Glutamatergic neuron (in vitro differentiated cells): Measurements from ENCODE around the gene PFDN2. TPM values are rescaled to one million over a fixed set of nuclear protein-coding genes. Genes with fewer than 3 reads are reported as not detected.

Experiments used
- DNase-seq: peaks from one replicate; pipeline ENCODE4 v3.0.0; 2022
- H3K27ac Mint-ChIP-seq: one replicate; pipeline ENCODE4 v1.8.0; 2020; ENCODE audit warnings: mild to moderate bottlenecking, mixed read lengths, inconsistent platforms; ENCODE audit not compliant: unreplicated experiment
- H3K27me3 Mint-ChIP-seq: one replicate; pipeline ENCODE4 v1.8.0; 2020; ENCODE audit warnings: mild to moderate bottlenecking, moderate library complexity, mixed read lengths, inconsistent platforms; ENCODE audit not compliant: unreplicated experiment
- H3K36me3 Mint-ChIP-seq: one replicate; pipeline ENCODE4 v1.8.0; 2020; ENCODE audit warnings: mild to moderate bottlenecking, mixed read lengths, inconsistent platforms; ENCODE audit not compliant: unreplicated experiment
- H3K4me1 Mint-ChIP-seq: one replicate; pipeline ENCODE4 v1.8.0; 2020; ENCODE audit warnings: mild to moderate bottlenecking, low read depth, mixed read lengths, inconsistent platforms; ENCODE audit not compliant: unreplicated experiment
- H3K4me3 Mint-ChIP-seq: one replicate; pipeline ENCODE4 v1.8.0; 2020; ENCODE audit warnings: mild to moderate bottlenecking, mixed read lengths, inconsistent platforms; ENCODE audit not compliant: unreplicated experiment
- H3K9me3 Mint-ChIP-seq: one replicate; pipeline ENCODE4 v1.8.0; 2020; ENCODE audit warnings: mild to moderate bottlenecking, moderate library complexity, mixed read lengths, inconsistent platforms; ENCODE audit not compliant: unreplicated experiment
- total RNA-seq: library from RNA; stranded (reverse); fragmentation: NEBNext Ultra II Directional; extraction: Animal tissue kit (Norgen Biotek cat#: 25700); gene quantifications from one replicate; pipeline ENCODE4 v1.2.1, GENCODE V29; 2021; ENCODE audit not compliant: unreplicated experiment
- TF ChIP-seq, protein P1 (sequence below): fragments of 200-600 bp; sonication (generic); IDR thresholded peaks from one replicate; pipeline ENCODE4 v1.5.0; 2021; ENCODE audit not compliant: partially characterized antibody, unreplicated experiment

The PFDN2 gene
- total RNA-seq, 1 donor from 2014 or later = 83.7 TPM

DNA sequence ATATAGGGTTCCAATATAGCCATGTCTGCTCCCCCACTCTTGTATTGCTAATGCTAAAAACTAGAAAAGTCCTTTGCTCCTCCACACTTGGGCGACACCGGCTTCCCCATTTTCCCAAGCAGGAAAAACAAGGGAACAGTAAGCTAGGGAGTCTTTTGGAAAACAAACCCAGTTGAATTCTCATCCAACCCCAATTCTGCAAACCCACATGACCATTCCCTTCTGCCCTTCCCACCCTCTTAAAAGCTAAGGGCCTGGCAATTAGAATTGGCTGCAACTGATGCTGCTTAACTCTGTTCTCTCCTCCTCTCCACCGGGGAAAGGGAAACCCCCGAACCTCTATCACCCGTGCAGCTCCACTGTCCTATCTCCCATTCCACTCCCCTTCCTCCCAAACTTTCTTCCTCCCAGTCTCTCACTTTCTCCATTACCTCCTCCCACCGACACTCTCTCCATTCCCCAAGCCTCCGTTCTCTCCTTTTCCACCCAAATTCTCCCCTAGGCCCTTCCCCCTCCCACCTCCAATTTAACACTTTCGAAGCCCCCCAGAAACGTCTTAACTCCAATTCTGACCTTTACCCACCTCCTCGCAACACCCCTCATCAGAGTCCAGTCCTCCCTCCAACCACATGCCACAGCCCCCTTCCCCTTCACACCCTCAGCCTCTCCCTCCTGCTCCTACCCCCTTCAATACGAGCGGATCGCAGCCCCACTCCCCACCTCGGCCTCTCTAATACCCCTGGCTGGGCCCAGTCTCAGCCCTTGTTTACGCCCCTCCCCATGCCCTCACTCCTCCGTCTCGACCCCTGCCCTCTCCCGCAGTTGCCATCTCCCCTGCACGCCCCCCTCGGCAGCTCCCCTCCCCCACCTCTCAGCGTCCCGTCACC, 13.9 kb upstream of the PFDN2 start:
- Mint-ChIP-seq H3K27me3 (peaks cover 3% of the 10 kb centered on the region), H3K36me3 (no peaks in the 10 kb centered on the region), H3K4me1 (peaks cover 22% of the 10 kb centered on the region), H3K9me3 (no peaks in the 10 kb centered on the region), H3K4me3 (no peak overlapping the region), H3K27ac (peak overlapping the region; percentile 74)
- no peak for DNase-seq
- TF ChIP-seq, protein P1, sequence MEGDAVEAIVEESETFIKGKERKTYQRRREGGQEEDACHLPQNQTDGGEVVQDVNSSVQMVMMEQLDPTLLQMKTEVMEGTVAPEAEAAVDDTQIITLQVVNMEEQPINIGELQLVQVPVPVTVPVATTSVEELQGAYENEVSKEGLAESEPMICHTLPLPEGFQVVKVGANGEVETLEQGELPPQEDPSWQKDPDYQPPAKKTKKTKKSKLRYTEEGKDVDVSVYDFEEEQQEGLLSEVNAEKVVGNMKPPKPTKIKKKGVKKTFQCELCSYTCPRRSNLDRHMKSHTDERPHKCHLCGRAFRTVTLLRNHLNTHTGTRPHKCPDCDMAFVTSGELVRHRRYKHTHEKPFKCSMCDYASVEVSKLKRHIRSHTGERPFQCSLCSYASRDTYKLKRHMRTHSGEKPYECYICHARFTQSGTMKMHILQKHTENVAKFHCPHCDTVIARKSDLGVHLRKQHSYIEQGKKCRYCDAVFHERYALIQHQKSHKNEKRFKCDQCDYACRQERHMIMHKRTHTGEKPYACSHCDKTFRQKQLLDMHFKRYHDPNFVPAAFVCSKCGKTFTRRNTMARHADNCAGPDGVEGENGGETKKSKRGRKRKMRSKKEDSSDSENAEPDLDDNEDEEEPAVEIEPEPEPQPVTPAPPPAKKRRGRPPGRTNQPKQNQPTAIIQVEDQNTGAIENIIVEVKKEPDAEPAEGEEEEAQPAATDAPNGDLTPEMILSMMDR = no peak

DNA sequence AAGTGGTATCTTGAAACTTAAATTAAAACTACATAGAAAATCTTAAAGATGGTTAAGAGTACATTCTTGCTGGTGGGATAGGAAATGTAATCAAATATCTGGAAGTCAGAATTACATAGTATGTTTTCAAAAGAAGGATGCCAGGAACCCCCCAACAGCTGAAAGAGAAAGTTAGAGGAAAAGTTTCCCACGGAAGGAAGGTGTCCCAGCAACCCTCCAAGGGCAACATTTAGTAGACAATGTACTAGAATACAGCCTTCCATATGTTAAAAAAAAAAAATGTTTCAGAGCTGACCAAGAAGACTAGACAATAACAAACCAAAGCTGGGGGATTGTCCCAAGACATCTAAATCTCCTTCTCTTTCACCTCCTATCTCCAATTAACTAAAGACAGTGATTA, 12.4 kb upstream of the PFDN2 start:
- H3K9me3 Mint-ChIP-seq = peaks cover 4% of the 10 kb centered on the region
- H3K27ac Mint-ChIP-seq = no peak overlapping the region
- H3K27me3 Mint-ChIP-seq = peaks cover 3% of the 10 kb centered on the region
- DNase-seq = no peak
- no peak overlapping the region for H3K4me3 Mint-ChIP-seq
- TF ChIP-seq, protein P1 = no peak
- H3K4me1 Mint-ChIP-seq = peaks cover 22% of the 10 kb centered on the region
- H3K36me3 Mint-ChIP-seq = no peaks in the 10 kb centered on the region

DNA sequence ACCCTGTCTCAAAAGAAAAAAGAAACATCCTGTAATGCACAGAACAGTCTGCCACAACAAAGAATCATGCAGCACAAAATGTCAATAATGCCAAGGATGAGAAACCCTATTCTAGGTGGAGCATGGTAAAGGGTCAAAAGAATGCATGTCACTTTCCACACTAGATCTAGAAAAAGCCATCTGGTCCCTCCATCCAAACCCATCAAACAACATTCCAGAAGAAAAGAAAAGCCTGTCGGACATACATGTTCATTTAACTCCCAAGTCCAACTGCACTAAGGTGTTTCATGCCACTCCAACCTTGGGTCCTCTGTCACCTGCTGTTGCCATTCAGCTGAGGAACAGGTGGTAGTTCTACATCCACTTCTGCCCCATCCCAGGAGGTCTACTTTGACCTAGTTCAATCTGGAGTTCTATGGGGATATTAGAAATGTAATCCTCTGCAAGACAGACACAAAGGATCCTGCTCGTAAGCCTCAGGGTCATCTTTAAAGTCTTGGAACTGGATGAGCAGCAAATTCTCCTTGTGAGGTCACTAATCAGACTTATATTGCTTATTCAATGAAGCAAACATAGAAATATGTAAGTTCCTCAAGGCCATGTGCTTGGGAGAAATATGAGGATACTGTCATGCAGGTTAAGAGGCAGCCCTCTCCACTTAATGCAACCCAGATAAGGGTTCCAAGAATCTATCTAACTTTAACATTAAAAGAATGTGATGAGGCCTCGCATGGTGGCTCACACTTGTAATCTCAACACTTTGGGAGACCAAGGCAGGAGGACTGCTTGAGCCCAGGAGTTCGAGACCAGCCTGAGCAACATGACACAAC, 11.0 kb upstream of the PFDN2 start:
- H3K27me3 Mint-ChIP-seq = peaks cover 3% of the 10 kb centered on the region
- TF ChIP-seq, protein P1 = no peak
- no peak overlapping the region for H3K4me3 Mint-ChIP-seq
- H3K27ac Mint-ChIP-seq = no peak overlapping the region
- DNase-seq = no peak
- peaks cover 22% of the 10 kb centered on the region for H3K4me1 Mint-ChIP-seq
- H3K9me3 Mint-ChIP-seq = peaks cover 4% of the 10 kb centered on the region
- H3K36me3 Mint-ChIP-seq = no peaks in the 10 kb centered on the region

DNA sequence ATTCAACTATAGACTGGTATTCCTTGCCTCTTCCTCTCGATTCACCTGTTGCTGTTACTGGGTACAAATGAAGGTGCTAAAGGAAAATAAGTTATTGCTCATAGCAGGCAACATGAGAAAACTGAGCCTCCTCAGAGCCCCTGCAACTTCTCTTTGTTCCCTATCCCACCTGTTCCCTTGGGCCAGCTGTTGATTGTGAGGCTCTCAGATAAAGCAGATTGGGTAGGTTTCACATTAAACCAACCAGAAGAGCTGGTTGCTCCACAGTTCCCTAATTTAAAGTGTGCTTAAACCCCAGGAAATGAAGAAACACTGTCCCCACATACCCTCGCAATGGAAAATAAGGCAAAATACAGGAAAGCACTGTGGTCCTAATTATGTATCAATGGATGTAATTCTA, 9.8 kb upstream of the PFDN2 start:
- DNase-seq = no peak
- Mint-ChIP-seq H3K27me3 (peaks cover 3% of the 10 kb centered on the region), H3K9me3 (peaks cover 4% of the 10 kb centered on the region), H3K27ac (no peak overlapping the region), H3K36me3 (no peaks in the 10 kb centered on the region), H3K4me3 (peak overlapping the region; percentile 23), H3K4me1 (peaks cover 22% of the 10 kb centered on the region)
- TF ChIP-seq, protein P1 = no peak
